ACC112 (cell line): ENCODE results near the gene PINLYP.
A peak's percentile ranks its signal among the peaks of the same experiment; 100 is the strongest.

Source experiments
- H2AFZ ChIP-seq: fragments of 200-600 bp; sonication (generic); one replicate; pipeline ENCODE4 v1.6.0; 2017; ENCODE audit warnings: antibody characterized with exemption, low read length; ENCODE audit not compliant: unreplicated experiment
- H3K27ac ChIP-seq: fragments of 200-600 bp; sonication (generic); 2 replicates; pipeline ENCODE4 v1.5.1; 2014; ENCODE audit warnings: low read depth, mild to moderate bottlenecking, antibody characterized with exemption, low read length, moderate library complexity
- H3K27me3 ChIP-seq: fragments of 200-600 bp; sonication (generic); 2 replicates; pipeline ENCODE4 v1.6.1; 2014; ENCODE audit warnings: mild to moderate bottlenecking, antibody characterized with exemption, low read length, moderate library complexity, mixed read lengths; ENCODE audit not compliant: insufficient read depth
- H3K36me3 ChIP-seq: fragments of 200-600 bp; sonication (generic); 2 replicates; pipeline ENCODE4 v1.6.1; 2016; ENCODE audit warnings: mild to moderate bottlenecking, antibody characterized with exemption, low read length, moderate library complexity, mixed read lengths; ENCODE audit not compliant: insufficient read depth
- H3K4me1 ChIP-seq: fragments of 200-600 bp; sonication (generic); one replicate; pipeline ENCODE4 v1.6.1; 2016; ENCODE audit warnings: low read length, mixed read lengths; ENCODE audit not compliant: insufficient read depth, unreplicated experiment, control insufficient read depth
- H3K4me3 ChIP-seq: fragments of 200-600 bp; sonication (generic); 2 replicates; pipeline ENCODE4 v1.5.1; 2014; ENCODE audit warnings: mild to moderate bottlenecking, low read depth, low read length
- H3K79me2 ChIP-seq: fragments of 200-600 bp; sonication (generic); one replicate; pipeline ENCODE4 v1.6.0; 2016; ENCODE audit warnings: low read length; ENCODE audit not compliant: control insufficient read depth, unreplicated experiment, insufficient read depth

PINLYP gene

GRCh38 chr19:43551399-43552197 is 24.0 kb upstream of the PINLYP start:
- Histone ChIP-seq H2AFZ (no peak overlapping the region), H3K79me2 (no peaks in the 10 kb centered on the region), H3K4me1 (no peaks in the 10 kb centered on the region), H3K27ac (no peak overlapping the region), H3K4me3 (no peak overlapping the region), H3K27me3 (no peaks in the 10 kb centered on the region), H3K36me3 (no peaks in the 10 kb centered on the region)

- Histone ChIP-seq H3K36me3 (no peaks in the 10 kb centered on the region), H2AFZ (no peak overlapping the region), H3K4me3 (no peak overlapping the region), H3K27ac (no peak overlapping the region), H3K27me3 (no peaks in the 10 kb centered on the region), H3K4me1 (no peaks in the 10 kb centered on the region), H3K79me2 (no peaks in the 10 kb centered on the region)
These were observed 23.5 kb upstream of the PINLYP start for GRCh38 chr19:43552198-43552450.

- Histone ChIP-seq H3K4me1 (no peaks in the 10 kb centered on the region), H3K27ac (no peak overlapping the region), H3K79me2 (no peaks in the 10 kb centered on the region), H2AFZ (no peak overlapping the region), H3K4me3 (no peak overlapping the region), H3K27me3 (no peaks in the 10 kb centered on the region), H3K36me3 (no peaks in the 10 kb centered on the region)
These were observed 23.0 kb upstream of the PINLYP start for GRCh38 chr19:43552616-43553015.

GRCh38 chr19:43553656-43554055 is 21.9 kb upstream of the PINLYP start:
- no peak overlapping the region for H2AFZ ChIP-seq
- no peak overlapping the region for H3K27ac ChIP-seq
- H3K27me3 ChIP-seq = no peaks in the 10 kb centered on the region
- no peaks in the 10 kb centered on the region for H3K79me2 ChIP-seq
- no peak overlapping the region for H3K4me3 ChIP-seq
- no peaks in the 10 kb centered on the region for H3K36me3 ChIP-seq
- peaks cover 3% of the 10 kb centered on the region for H3K4me1 ChIP-seq

GRCh38 chr19:43554317-43554895 is 21.2 kb upstream of the PINLYP start:
- H2AFZ ChIP-seq = no peak overlapping the region
- no peaks in the 10 kb centered on the region for H3K27me3 ChIP-seq
- H3K4me1 ChIP-seq = peaks cover 3% of the 10 kb centered on the region
- no peaks in the 10 kb centered on the region for H3K79me2 ChIP-seq
- H3K4me3 ChIP-seq = no peak overlapping the region
- H3K36me3 ChIP-seq = no peaks in the 10 kb centered on the region
- H3K27ac ChIP-seq = no peak overlapping the region

GRCh38 chr19:43555185-43555770 is 20.3 kb upstream of the PINLYP start:
- Histone ChIP-seq H3K4me3 (no peak overlapping the region), H3K79me2 (no peaks in the 10 kb centered on the region), H3K4me1 (peaks cover 3% of the 10 kb centered on the region), H3K27me3 (no peaks in the 10 kb centered on the region), H2AFZ (no peak overlapping the region), H3K36me3 (no peaks in the 10 kb centered on the region), H3K27ac (no peak overlapping the region)

GRCh38 chr19:43560687-43561086 is 14.9 kb upstream of the PINLYP start:
- H3K27me3 ChIP-seq = no peaks in the 10 kb centered on the region
- 0 out of 2 replicates have a peak, but pooled peaks cover 6% of the 10 kb centered on the region for H3K36me3 ChIP-seq
- H3K79me2 ChIP-seq = peaks cover 2% of the 10 kb centered on the region
- peaks cover 8% of the 10 kb centered on the region for H3K4me1 ChIP-seq
- H3K27ac ChIP-seq = peak overlapping the region; percentile 45; the same call in 1 of the 2 replicates
- H3K4me3 ChIP-seq = no peak overlapping the region
- no peak overlapping the region for H2AFZ ChIP-seq

- Histone ChIP-seq H3K27ac (peak overlapping the region; percentile 45; the same call in 1 of the 2 replicates), H3K4me1 (peaks cover 8% of the 10 kb centered on the region), H3K27me3 (no peaks in the 10 kb centered on the region)
These were observed 14.2 kb upstream of the PINLYP start for GRCh38 chr19:43561139-43561970.

GRCh38 chr19:43562226-43562697 is 13.3 kb upstream of the PINLYP start:
- no peaks in the 10 kb centered on the region for H3K27me3 ChIP-seq
- no peak overlapping the region for H2AFZ ChIP-seq
- H3K36me3 ChIP-seq = 0 out of 2 replicates have a peak, but pooled peaks cover 6% of the 10 kb centered on the region
- peaks cover 8% of the 10 kb centered on the region for H3K4me1 ChIP-seq
- H3K4me3 ChIP-seq = no peak overlapping the region
- H3K79me2 ChIP-seq = peaks cover 2% of the 10 kb centered on the region
- peak overlapping the region; percentile 39; the same call in 1 of the 2 replicates for H3K27ac ChIP-seq

More at GRCh38 chr19:43561139-43561970, 14.2 kb upstream of the PINLYP start:
- peaks cover 2% of the 10 kb centered on the region for H3K79me2 ChIP-seq
- no peak overlapping the region for H3K4me3 ChIP-seq
- H2AFZ ChIP-seq = no peak overlapping the region
- 0 out of 2 replicates have a peak, but pooled peaks cover 6% of the 10 kb centered on the region for H3K36me3 ChIP-seq

GRCh38 chr19:43562698-43563241 is 12.8 kb upstream of the PINLYP start:
- Histone ChIP-seq H2AFZ (no peak overlapping the region), H3K36me3 (0 out of 2 replicates have a peak, but pooled peaks cover 6% of the 10 kb centered on the region), H3K4me3 (no peak overlapping the region), H3K4me1 (peaks cover 7% of the 10 kb centered on the region), H3K27ac (peak overlapping the region; percentile 47), H3K27me3 (no peaks in the 10 kb centered on the region), H3K79me2 (peaks cover 2% of the 10 kb centered on the region)
